ENCODE results near the gene FKBP1A.

FKBP1A gene

GRCh38 chr20:1319051-1319450, 73.8 kb downstream of the FKBP1A start:
- no peak for DNase-seq (ENCODE audit: low read depth in 2 of 2)

Data from stimulated activated CD4-positive, alpha-beta T cell treated with anti-CD3 and anti-CD28 coated beads, Interleukin-1b, Interleukin-23, amount 100 ng/mL, for 1 hour (primary cell).